ENCODE results near the gene MT1F.
A peak's percentile ranks its signal among the peaks of the same experiment; 100 is the strongest.

The MT1F gene

GRCh38 chr16:56625140-56625942 is 32.4 kb upstream of the MT1F start, which contains the start of gene MT1E:
TSS of gene MT1E (plus strand) at chr16:56625781. CDS start at chr16:56625852, 71 bp downstream.
- TF ChIP-seq POLR2AphosphoS5 (IDR thresholded peaks at IDR 0.05; ENCODE audit: low read depth, low read length) (no peak), SPI1 (IDR thresholded peaks at IDR 0.05; ENCODE audit: low read depth, low read length) (no peak), POU2F2 (IDR thresholded peaks at IDR 0.05; ENCODE audit: low read depth, low read length) (no peak), POLR2A (IDR thresholded peaks at IDR 0.05; ENCODE audit: low read depth, low read length) (no peak), PAX5 (IDR thresholded peaks at IDR 0.05; ENCODE audit: insufficient read depth, low read length, severe bottlenecking) (no peak), TAF1 (IDR thresholded peaks at IDR 0.05; ENCODE audit: low read depth, low read length) (no peak)
- no peak for DNase-seq (ENCODE audit: insufficient read length, low spot score)
- no peak for FAIRE-seq

GRCh38 chr16:56625943-56626654 is 31.7 kb upstream of the MT1F start:
- FAIRE-seq = no peak
- DNase-seq (ENCODE audit: insufficient read length, low spot score) = no peak
- TF ChIP-seq TAF1 (IDR thresholded peaks at IDR 0.05; ENCODE audit: low read depth, low read length) = no peak

DNA sequence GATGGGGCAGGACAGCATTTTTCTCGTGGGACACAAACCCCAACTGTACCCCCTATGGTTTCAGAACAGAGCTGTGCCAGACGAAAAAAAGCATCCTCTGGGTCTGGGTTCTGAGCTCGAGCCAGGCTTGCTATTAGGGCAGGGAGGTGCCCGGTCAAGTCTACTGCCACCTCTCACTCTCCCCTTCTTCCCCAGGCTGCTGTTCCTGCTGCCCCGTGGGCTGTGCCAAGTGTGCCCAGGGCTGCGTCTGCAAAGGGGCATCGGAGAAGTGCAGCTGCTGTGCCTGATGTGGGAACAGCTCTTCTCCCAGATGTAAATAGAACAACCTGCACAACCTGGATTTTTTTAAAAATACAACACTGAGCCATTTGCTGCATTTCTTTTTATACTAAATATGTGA is 31.1 kb upstream of the MT1F start:
- FAIRE-seq = no peak
- TF ChIP-seq SPI1 (IDR thresholded peaks at IDR 0.05; ENCODE audit: low read depth, low read length) = no peak
- TF ChIP-seq PAX5 (IDR thresholded peaks at IDR 0.05; ENCODE audit: insufficient read depth, low read length, severe bottlenecking) = no peak
- TF ChIP-seq POLR2A (IDR thresholded peaks at IDR 0.05; ENCODE audit: low read depth, low read length) = no peak
- TF ChIP-seq TAF1 (IDR thresholded peaks at IDR 0.05; ENCODE audit: low read depth, low read length) = no peak
- TF ChIP-seq POU2F2 (IDR thresholded peaks at IDR 0.05; ENCODE audit: low read depth, low read length) = no peak
- no peak for TF ChIP-seq POLR2AphosphoS5 (IDR thresholded peaks at IDR 0.05; ENCODE audit: low read depth, low read length)
- no peak for DNase-seq (ENCODE audit: insufficient read length, low spot score)

- FAIRE-seq = no peak
- TF ChIP-seq PAX5 (IDR thresholded peaks at IDR 0.05; ENCODE audit: insufficient read depth, low read length, severe bottlenecking) = no peak
- DNase-seq (ENCODE audit: insufficient read length, low spot score) = no peak
These were observed 29.0 kb upstream of the MT1F start for GRCh38 chr16:56628486-56629350.

GRCh38 chr16:56629531-56629930 is 28.2 kb upstream of the MT1F start:
- FAIRE-seq = no peak
- TF ChIP-seq SPI1 (IDR thresholded peaks at IDR 0.05; ENCODE audit: low read depth, low read length) (peak; percentile 60; the same call in 1 of the 2 replicates), POU2F2 (IDR thresholded peaks at IDR 0.05; ENCODE audit: low read depth, low read length) (no peak)
- no peak for DNase-seq (ENCODE audit: insufficient read length, low spot score)

DNA sequence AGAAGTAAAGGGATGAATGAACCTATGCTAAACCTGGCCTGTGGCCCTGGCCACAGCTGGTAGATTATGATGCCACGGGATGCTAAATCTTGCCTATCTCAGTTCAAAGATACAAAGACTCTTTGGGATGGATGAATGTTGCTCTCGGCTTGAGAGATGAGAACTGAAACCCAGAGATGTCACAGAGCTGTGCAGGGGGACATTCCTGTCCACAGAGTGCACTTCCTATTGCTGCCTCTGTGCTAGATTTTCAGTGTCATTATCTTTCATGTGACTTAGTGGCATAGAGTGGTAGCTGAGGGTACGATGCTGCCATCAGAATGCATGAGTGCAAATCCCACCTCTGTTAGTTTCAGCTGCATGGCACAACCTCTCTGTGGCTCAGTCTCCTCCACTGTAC is 27.6 kb upstream of the MT1F start:
- FAIRE-seq (peak; percentile 84), DNase-seq (ENCODE audit: insufficient read length, low spot score) (no peak)
- TF ChIP-seq POU2F2 (IDR thresholded peaks at IDR 0.05; ENCODE audit: low read depth, low read length) (no peak), PAX5 (IDR thresholded peaks at IDR 0.05; ENCODE audit: insufficient read depth, low read length, severe bottlenecking) (no peak), SPI1 (IDR thresholded peaks at IDR 0.05; ENCODE audit: low read depth, low read length) (peak; percentile 90), POLR2A (IDR thresholded peaks at IDR 0.05; ENCODE audit: low read depth, low read length) (no peak), TAF1 (IDR thresholded peaks at IDR 0.05; ENCODE audit: low read depth, low read length) (no peak), POLR2AphosphoS5 (IDR thresholded peaks at IDR 0.05; ENCODE audit: low read depth, low read length) (no peak)

DNA sequence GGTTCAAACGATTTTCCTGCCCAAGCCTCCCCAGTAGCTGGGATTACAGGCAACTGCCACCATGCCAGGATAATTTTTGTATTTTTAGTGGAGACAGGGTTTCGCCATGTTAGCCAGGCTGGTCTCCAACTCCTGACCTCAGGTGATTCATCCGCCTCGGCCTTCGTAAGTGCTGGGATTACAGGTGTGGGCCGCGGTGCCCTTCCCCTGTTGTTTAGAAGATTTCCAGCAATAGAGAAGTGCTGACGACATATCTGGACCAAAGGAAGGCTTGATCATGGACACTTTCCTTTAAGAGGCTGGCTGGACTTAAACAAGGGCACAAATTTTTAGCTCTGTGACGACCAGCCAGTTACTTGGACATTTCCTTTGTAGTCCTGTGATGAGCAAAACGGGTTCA is 26.6 kb upstream of the MT1F start:
- DNase-seq (ENCODE audit: insufficient read length, low spot score) (no peak), FAIRE-seq (no peak)
- no peak for TF ChIP-seq SPI1 (IDR thresholded peaks at IDR 0.05; ENCODE audit: low read depth, low read length)
- TF ChIP-seq TAF1 (IDR thresholded peaks at IDR 0.05; ENCODE audit: low read depth, low read length) = no peak
- TF ChIP-seq PAX5 (IDR thresholded peaks at IDR 0.05; ENCODE audit: insufficient read depth, low read length, severe bottlenecking) = no peak
- TF ChIP-seq POLR2AphosphoS5 (IDR thresholded peaks at IDR 0.05; ENCODE audit: low read depth, low read length) = no peak

GRCh38 chr16:56631832-56632155 is 26.0 kb upstream of the MT1F start:
- DNase-seq (ENCODE audit: insufficient read length, low spot score) (no peak), FAIRE-seq (no peak)
- no peak for TF ChIP-seq PAX5 (IDR thresholded peaks at IDR 0.05; ENCODE audit: insufficient read depth, low read length, severe bottlenecking)
- TF ChIP-seq POLR2A (IDR thresholded peaks at IDR 0.05; ENCODE audit: low read depth, low read length) = no peak
- no peak for TF ChIP-seq SPI1 (IDR thresholded peaks at IDR 0.05; ENCODE audit: low read depth, low read length)
- no peak for TF ChIP-seq TAF1 (IDR thresholded peaks at IDR 0.05; ENCODE audit: low read depth, low read length)
- TF ChIP-seq POU2F2 (IDR thresholded peaks at IDR 0.05; ENCODE audit: low read depth, low read length) = no peak
- TF ChIP-seq POLR2AphosphoS5 (IDR thresholded peaks at IDR 0.05; ENCODE audit: low read depth, low read length) = no peak

DNA sequence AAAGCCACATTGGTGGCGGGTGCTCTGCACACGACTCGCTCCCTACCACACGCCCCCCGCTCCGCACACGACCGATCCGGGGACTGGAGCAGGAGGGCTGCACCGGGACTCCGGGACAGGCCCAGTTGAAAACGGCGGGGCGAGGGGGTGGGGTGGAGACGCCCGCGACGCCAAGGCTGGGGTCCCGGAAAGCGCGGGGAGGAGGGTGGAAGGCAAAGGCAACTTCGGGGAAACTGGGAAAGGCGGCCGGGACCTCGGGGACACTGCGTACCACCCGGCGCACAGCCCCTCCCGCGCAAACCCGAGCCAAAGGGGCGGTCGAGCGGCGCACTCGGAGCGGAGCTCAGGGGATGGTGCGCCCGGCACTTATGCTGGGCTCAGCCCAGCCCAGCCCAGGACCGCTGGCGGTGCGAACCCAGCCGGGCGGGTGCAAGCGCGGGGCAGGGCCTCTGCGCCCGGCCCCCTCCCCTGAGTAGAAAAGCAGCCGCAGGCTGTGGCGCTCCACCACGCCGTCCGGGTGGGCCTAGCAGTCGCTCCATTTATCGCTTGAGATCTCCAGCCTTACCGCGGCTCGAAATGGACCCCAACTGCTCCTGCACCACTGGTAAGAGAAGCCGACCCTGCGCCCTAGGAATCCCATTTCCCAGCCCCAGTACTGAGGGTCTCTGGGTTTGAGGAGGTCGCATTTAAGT is 25.5 kb upstream of the MT1F start, which contains the start of gene MT1M:
TSS of gene MT1M (plus strand) at position 504 of the 692 bp plus-strand sequence. CDS start at position 577, 73 bp downstream.
- DNase-seq (ENCODE audit: insufficient read length, low spot score) (no peak), FAIRE-seq (no peak)
- TF ChIP-seq TAF1 (IDR thresholded peaks at IDR 0.05; ENCODE audit: low read depth, low read length) = no peak

All from GM12891 (cell line).